Suppressor macrophage treated with lipopolysaccharide for 4 hours (primary cell): ENCODE results near the gene ZNF385C.

Experiments used
- DNase-seq: peaks from one replicate; pipeline ENCODE4 v3.0.0-alpha.2; 2020

The ZNF385C gene

DNA sequence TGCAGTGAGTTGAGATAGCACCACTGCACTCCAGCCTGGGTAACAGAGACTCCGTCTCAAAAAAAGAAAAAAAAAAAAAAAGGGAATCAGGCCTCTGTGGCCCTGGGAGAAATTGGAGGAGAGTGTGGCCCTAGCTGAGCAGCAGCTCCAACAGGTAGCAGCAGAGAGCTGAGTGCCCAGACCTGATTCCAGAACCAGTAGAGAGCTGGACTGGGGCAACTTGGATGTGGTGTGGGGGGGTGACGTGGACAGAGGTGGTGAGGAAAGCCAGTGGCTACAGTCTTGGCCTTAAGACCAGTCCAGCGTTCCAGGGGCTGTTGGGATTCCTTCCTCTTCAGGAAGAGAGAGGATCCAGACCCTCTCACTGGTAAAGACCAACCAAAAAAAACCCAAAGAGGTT is 26.0 kb upstream of the ZNF385C start:
- DNase-seq, result no peak

DNA sequence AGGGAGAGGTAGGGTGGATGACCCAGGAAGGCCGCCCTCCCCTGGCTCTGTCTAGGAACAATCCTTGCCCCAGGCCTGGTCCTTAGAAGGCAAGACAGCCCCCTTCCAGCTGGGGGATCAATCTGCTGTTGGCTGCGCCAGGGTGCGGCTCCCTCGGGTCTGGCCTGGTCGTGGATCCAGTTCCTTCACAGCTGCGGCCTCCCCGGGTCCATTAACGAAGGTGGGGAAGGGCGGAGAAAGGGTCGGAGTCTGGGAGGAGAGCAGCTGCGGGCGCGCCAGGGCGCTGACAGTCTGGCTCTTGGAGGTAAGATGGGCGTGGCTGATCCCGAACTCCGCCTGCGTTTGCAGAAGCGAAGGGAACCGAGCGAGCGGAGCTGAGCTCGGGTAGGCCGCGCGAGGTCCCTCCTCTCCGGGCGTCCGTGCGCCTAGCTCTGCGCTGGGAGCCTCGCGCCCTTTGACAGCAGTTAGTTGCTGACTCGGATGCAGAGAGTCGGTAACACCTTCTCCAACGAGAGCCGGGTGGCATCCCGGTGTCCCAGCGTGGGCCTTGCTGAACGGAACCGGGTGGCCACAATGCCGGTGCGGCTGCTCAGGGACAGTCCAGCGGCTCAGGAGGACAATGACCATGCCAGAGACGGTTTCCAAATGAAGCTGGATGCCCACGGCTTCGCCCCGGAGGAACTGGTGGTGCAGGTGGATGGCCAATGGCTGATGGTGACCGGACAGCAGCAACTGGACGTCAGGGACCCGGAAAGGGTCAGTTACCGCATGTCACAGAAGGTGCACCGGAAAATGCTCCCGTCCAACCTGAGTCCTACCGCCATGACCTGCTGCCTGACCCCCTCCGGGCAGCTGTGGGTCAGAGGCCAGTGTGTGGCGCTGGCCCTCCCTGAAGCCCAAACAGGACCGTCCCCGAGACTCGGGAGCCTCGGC is 24.4 kb upstream of the ZNF385C start, which contains the start of gene HSPB9:
Gene HSPB9 (plus strand): TSS at position 434 of the 933 bp plus-strand sequence. CDS start 47 bp downstream, at position 481.
- no peak for DNase-seq

DNA sequence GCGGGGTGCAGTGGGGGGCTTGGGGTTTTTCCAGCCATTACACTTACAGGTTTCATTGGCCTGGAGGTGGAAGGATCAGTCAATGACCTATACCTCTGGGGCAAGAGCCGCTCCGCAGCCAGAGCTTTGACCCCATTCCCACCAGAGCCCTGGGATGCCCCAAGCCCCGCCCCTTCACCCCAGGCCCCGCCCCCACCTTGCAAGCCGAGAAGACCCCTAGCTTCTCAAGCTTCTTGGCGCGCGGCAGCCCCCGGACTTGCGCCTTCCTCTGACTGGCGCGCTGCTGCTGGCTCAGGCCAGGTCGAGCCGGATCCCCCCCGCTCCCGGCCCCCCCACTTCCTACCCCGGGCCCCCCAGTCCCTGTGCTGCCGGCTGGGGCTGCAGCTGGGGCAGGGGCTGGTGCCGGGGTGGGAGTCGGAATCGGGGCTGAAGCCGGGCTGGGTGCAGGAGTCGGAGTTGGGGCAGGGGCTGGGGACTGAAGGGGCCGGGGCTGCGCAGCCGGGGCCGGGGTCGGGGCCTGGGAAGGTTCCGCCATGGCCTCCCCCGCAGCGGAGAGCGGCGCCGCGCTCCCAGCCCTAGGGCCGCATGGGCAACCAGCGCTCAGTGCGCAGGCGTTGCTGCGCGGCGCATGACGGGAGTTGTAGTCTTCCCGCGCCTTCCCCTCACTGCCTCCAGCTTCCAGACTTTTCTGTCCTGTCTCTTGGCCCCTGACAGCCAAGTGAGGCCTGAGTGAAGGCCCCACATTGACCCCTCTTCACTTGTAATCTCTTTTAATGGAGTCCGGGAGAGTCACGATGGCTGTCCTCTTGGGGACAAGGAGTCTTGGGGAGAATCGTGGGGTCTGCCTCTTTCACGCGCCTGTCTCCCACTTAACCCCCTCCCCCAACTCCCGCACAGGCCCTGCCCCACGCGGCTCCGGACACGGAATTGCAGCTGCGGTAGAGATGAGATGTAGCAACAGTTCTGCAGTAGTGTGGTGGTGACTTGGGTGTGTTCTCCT is 22.8 kb upstream of the ZNF385C start, which contains the start of gene KAT2A:
Gene KAT2A (minus strand): TSS at position 598 of the 1,000 bp plus-strand sequence. CDS start 63 bp downstream, at position 535.
- DNase-seq, result peak; percentile 85

DNA sequence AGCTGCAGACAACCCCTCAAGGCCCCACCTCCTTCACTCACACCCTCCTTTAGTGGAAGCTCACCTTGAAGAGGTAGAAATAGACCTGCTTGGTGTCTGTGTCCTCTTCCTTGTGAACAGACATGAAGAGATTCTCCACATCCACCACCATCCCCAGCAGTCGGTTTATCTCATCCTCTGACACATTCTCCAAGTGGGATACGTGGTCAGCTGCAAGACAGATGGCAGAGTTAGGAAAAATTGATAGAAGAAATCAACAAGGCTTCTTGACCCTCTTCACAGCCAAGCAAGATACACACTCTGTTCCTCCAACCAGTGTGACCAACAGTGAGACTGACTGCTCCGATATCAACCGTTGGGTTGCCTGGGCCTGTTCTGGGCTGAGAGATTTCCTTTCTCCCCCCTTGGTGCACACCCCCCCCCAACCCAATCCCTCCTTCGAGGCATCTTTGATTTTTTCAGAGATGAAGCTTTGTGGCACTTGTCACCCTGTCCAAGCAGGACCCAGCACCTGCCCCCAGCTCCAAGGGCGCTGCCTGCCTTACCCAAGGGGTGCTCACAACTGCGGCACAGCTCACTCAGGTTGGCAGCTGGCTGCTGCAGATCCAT is 22.0 kb upstream of the ZNF385C start:
- no peak for DNase-seq

DNA sequence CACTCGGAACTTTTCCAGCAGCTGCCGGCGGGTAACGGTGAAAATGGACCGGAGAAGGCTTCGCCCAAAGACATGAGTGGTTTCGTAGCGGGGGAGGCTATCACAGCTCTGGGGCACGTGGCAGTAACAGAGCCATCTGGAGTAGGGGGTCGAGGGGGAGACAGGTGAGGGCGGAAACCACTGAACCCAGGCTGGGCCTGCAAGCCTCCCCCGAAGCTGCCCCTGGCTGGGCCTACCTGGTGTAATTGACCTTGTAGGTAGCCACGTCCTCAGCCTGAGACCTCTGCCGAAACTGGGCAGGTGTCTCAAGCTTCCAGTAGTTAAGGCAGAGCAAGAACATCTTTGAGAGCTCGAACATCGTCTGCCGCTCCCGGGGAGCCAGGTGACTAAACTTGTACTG is 21.0 kb upstream of the ZNF385C start:
- no peak for DNase-seq

DNA sequence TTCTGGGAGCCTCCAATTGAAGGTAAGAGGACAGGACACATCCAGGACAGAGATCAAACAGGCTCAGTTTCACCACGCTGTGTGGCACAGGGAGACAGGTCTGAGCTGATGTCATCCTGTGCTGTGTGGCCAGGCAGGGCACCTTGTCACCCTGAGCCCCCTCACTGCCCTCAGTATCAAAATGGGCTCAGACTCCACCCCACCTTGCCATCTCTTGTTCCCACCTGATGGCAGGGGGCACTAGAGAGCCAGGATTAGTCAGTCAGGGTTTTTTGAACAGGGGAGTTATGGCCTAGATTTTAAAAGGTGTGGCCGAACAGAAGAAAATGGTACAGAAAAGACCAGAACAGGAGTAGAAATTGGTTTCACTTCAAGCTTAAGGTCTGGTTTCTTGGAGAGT is 20.3 kb upstream of the ZNF385C start:
- DNase-seq, result no peak

DNA sequence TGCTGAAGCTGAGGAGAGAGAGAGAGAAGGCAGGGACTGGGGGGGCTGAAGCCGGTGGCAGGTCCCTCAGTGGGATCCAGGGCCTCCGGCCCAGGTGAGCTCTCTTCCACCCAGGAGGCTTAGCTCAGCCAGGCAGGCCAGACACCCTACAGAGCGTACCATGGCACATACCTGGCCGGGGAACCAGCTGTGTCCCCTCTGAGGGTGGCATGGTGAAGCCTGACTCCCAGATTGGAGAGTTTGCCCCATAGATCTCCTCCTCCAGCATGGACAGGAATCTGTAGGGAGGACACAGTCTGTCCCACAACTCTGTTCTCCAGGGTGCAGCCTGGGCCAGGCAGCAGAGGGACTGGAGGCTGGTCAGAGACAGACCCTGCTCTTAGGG is 19.8 kb upstream of the ZNF385C start:
- no peak for DNase-seq

DNA sequence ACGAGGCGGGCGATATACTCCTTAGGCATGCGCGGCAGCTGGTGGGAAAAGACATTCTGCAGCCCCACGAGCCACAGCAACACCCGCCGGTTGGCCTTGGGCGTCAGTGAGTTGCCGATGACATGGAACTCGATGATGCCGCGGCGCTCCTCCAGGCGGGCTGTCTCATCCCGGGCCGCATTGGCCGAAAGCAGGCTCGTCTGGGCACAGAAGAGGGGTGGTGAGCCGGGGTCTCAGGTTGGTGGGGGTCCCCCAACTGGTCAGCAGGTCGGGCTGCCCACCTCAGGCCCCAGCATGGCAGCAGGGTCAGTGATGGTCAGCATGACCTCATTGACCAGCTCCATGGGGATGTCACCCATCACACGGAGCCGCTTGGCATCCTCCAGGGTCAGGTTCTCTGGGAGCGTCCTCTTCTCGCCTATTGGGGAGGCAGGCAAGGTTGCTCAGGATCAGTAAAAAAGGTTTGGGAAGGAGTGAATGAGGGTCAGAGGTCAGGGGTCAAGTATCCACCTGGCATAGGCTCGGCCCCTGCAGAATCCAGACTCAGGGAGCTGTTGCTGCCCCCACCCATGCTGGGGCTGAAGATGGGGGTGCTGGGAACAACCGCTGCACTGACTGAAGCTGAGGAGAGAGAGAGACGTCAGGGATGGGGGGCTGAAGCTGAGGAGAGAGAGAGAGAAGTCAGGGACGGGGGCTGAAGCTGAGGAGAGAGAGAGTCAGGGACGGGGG is 19.3 kb upstream of the ZNF385C start:
- DNase-seq, result no peak

DNA sequence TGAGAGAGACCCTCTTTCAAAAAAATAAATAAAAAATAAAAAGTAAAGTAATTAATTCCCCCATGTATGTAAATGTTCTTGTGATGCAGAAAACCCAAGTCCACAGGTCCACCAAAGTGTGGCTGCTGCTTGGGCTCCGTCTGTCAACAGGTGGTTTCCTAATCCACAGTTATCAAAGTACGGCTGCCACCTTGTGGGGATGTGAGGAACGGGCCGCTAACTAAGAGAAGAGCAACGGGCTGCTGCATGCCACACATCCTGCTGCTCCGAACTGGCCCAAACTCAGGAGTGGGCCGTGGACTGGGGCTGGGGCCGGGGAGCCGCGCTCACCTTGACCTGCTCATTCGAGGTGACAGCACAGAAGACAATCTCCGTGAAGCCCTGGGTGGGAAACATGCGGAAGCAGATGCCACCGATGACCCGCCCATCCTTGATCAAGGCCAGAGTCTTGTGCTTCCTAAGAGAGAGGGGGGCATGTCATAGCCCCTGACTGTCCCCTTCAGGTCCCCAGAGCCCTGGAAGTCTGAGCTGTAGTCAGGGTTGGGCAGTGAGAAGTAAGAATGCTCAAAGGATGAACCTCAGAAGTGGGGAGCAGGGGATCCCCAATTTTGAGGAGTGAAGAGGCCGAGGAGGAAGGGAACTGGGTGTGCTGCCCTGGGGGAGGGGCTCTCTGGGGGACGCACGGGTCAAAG is 18.6 kb upstream of the ZNF385C start:
- DNase-seq, result peak; percentile 87

DNA sequence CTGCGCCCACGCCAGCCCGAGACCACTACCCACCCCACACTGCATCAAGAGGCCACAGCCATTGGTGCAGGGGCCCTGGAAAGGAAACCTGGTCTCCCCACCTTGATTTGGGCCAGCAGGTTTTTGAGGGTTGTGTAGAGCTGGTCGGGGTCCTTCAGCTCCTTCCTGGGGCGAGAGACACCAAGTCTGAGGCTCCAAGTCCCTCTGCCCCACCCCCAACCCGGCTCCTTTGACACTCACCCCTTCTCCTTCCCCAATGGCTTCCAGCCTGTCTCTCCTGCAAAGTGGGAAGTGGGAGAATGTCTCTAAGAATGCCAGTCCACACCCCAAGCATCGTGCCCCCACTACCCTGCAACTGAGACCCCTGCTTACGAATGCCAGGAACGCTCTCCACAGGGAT is 15.8 kb upstream of the ZNF385C start:
- no peak for DNase-seq

DNA sequence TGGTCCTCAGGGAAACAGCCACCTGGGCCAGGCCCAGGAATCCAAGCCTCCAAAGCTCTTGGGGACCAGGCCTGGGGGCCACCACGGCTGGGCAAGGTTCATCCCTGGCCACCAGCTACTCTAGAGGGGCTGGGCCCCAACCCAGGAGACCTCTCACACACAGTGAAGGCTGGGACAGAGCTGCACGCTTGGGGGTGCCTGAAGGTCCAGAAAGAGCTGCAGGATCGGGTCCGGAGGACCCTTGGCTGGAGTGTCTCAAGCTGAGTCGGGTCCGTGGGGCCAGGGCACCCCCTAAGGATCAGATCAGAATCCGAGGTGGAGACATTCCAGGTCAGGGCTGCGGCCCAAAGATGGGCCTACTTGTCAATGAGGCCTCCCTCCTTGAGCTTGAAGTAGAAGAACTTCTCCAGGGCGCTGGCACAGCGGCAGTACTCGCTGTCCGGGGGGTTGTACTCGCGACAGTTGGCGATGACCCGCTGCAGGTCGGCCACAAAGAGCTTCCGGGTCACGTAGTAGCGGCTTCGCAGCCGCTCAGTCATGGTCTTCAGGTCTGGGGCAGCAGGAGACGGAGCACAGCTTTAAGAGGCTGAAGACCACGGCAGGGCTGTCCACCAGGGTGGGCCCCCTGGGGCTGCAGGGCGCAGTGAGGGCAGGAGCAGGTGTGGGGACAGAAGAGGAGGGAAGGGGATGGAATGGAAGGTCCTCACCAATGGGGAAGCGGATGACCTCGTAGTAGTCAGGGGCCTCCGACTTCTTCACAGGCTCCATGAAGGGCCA is 15.2 kb upstream of the ZNF385C start:
- DNase-seq, result no peak

DNA sequence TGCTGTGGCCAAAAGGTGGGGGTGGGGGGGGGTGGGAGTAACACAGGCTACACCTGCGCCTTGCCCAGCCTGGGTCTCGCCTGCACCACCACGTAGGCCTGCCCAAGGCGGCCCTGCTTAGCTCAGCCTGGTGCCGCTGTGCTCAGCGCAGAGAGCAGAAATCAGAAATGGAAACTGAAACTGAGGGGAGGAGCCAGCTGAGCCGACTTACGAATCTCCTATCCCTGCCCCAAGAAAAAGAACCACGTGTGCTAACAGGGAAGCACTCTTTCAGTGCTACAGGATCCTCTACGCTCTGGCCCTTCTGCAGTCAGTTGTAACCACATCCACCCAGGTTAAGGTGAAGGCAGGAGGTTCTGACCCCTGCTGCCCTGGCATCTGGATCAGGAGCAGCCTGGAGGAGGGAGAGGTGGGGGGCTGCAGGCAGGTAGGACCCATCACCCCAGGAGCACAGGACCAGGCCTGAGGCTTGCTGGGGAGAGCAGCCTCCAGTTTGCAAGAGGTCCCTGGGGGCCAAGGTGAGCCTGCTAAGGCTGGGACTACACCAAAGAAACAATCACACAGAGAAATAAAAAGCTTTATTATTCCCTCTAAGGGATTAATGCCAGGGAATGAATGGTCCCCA is 14.4 kb upstream of the ZNF385C start, which contains the start of gene DHX58:
Gene DHX58 (minus strand): TSS at position 163 of the 625 bp plus-strand sequence. CDS start 822 bp downstream, outside the sequence.
- peak; percentile 97 for DNase-seq

DNA sequence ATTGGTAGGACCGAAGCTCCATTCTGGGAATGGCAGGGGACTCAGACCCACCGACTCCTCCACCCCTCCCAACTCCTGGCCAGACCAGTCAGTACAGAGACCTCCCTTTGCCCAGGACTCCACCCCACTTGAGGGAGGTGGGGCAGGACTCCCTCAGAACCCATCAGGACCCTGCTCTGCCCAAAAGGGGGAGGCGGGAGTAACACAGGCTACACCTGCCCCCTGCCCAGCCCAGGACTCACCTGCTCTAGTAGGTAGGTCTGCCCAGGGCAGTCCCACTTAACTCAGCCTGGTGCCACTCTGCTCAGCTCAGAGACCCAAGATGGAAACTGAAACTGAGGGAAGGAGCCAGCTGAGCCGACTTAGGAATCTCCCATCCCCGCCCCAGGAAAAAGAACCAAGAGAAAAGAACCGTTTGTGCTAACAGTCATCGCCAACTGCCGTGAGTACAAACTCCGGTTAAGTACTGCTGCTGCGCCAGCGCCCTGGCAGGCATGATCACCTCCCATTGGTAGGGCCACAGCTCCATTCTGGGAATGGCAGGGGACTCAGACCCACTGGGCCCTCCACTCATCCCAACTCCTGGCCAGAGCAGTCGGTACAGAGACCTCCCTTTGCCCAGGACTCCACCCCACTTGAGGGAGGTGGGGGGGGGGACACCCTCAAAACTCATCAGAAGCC is 13.7 kb upstream of the ZNF385C start:
- DNase-seq, result peak; percentile 91

DNA sequence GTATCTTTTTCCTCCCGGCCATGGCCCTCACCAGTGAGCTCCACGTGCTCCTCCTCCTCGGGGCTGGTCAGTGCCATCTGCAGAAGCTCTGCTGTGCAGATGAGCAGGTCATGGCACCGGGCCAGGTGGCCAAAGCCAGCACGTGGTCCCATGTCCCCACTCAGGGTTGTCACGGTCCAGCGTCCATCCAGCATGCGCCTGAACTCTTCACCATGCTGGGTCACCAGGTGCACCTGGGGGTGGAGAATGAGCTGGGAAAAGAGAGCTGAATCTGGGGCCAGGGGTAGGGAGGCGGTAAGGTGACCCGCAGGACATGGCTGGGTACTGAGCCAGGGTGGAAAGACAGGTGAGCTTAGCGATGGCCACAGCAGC is 13.0 kb upstream of the ZNF385C start:
- no peak for DNase-seq

DNA sequence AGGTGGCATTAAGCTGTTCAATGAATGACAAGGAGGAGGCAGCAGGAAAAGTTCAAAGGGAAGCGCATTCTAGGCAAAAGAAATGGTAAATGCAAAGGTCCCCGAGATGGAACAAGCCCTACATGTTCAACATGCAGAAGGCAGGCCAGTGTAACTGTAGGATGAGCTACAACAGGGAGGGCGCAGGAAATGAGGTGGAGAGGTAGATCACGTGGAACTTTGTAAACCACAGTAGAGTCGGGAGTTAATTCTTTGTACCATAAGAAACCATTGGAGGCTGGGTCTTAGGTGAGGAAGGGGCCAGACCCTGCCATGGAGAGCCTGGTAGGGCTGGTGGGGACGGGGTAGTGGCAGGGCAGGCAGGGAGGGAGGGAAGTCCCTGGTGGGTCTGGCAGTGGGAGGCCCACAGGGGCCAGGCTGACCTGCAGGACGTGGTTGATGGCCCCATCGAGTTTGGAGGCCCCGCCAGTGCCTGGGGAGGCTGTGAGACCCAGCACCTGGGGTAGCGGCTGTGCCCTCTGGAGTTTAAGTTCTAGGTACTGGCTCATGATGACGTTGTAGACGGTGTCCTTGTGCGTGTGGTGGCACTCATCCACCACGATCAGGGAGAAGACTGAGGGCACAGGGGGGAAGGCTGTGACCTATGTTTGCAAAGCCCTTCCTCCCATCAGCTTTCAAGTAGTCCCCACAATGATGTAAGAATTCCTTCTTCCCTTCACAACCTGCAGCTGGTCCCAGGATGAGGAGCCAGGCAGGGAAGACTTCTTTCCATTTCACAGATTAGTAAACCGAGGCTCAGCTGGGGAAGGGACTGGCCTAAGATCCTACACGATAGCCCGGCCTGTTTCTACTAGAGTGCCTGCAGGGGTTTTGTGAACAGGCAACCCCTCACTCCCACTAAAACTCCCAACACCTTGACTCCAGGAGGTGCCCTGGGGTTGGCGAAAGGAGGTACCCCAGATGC is 12.3 kb upstream of the ZNF385C start:
- DNase-seq, result no peak

DNA sequence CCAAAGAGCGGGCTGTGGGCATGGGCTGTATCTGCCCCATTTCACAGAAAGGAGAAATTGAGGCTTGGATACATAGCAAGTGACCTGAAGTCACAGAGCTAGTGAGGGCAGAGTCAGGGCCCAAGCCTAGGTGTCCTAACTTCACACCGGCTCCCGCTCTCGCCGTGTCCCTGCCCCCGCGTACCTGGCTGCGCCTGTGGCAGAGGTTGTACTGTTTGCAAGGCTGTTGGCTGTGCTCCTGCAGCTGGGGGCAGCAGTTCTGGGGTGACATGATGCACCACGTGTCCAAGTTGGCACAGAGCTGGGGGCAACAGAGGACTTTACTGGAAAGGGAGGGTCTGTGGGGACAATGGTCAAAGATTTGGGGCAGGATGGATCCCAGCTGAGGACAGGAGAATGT is 10.8 kb upstream of the ZNF385C start:
- DNase-seq, result no peak

DNA sequence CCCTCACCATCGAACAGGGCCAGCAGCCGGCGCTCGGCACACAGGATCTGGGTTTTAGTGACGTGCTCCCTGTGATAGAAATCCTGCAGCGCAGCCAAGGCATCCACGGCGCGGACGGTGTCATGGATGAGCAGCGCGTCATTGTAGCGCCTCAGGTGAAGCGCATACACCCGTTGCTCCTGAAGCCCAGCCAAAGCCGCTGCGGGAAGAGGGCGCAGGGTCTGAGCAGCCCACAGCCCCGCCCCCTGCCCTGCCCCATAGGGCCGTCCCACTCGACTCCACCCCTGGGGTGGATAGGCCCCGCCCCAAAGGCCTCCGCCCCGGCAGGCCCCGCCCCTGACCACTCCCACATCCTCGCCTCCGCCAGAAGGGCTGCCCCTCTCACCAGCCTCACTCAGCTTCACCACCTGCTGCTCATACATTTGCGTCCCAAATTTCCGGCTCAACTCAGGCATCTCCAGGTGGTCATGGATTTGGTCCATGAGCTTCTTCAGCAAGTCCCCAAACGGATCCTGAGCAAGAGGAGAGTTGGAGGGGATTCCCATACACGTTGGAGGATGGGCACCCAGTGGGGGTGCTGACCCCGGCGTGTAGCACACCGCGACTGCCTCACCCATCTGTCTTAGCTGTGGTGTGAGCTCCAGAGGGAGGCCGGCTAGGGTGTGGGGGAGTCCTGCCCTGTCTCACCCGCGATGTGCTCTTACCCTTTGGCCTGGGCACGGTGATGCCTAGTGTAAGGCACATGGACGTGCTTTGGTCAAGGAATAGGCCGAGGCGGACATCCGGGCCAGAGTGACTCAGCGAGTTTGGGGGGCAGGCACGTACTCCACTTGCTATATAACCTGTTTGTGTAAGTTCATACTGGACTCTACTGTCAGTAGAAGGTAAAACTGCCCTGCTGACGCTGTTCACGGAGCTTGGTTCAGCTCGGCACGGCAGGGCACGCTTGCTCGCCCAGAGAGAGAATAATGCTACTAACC is 9.6 kb upstream of the ZNF385C start:
- peak; percentile 94 for DNase-seq
